Stimulated activated CD8-positive, alpha-beta memory T cell treated with anti-CD3 and anti-CD28 coated beads, Interleukin-12 subunit alpha, Interleukin-12 subunit beta, amount 100 ng/mL, for 1 hour (primary cell): ENCODE results near the gene SKOR2.

ENCODE experiments used
- DNase-seq: peaks from one replicate; pipeline ENCODE4 v3.0.0-alpha.2; 2020; ENCODE audit warnings: low read depth

Gene SKOR2

GRCh38 chr18:47251289-47252120 lies at the start of gene SKOR2:
Gene SKOR2, minus strand, starts transcription at chr18:47251660. Its CDS starts 2,477 bp downstream, at chr18:47249183.
- no peak for DNase-seq

GRCh38 chr18:47296462-47296861 lies 45.0 kb upstream of the SKOR2 start:
- no peak for DNase-seq

GRCh38 chr18:47294801-47295200 lies 43.3 kb upstream of the SKOR2 start:
- no peak for DNase-seq

GRCh38 chr18:47288741-47289140 lies 37.3 kb upstream of the SKOR2 start:
- DNase-seq = no peak

- no peak for DNase-seq
These were observed 36.6 kb upstream of the SKOR2 start for GRCh38 chr18:47287911-47288585.

- DNase-seq = no peak
These were observed 35.4 kb upstream of the SKOR2 start for GRCh38 chr18:47286776-47287410.

GRCh38 chr18:47285456-47285855 lies 34.0 kb upstream of the SKOR2 start:
- DNase-seq = no peak

GRCh38 chr18:47284721-47285395 lies 33.4 kb upstream of the SKOR2 start:
- DNase-seq = no peak

GRCh38 chr18:47283476-47283875 lies 32.0 kb upstream of the SKOR2 start:
- no peak for DNase-seq

- no peak for DNase-seq
These were observed 28.7 kb upstream of the SKOR2 start for GRCh38 chr18:47280121-47280520.

- no peak for DNase-seq
These were observed 23.5 kb upstream of the SKOR2 start for GRCh38 chr18:47274961-47275360.

- DNase-seq = no peak
These were observed 13.7 kb upstream of the SKOR2 start for GRCh38 chr18:47265197-47265596.

- no peak for DNase-seq
These were observed 12.8 kb upstream of the SKOR2 start for GRCh38 chr18:47264308-47264700.

GRCh38 chr18:47263430-47264307 lies 12.2 kb upstream of the SKOR2 start:
- no peak for DNase-seq

- DNase-seq = no peak
These were observed 11.6 kb upstream of the SKOR2 start for GRCh38 chr18:47263150-47263429.

- DNase-seq = no peak
These were observed 11.1 kb upstream of the SKOR2 start for GRCh38 chr18:47262301-47263149.

GRCh38 chr18:47261902-47262300 lies 10.4 kb upstream of the SKOR2 start:
- DNase-seq = no peak

- DNase-seq = no peak
These were observed 9.7 kb upstream of the SKOR2 start for GRCh38 chr18:47260924-47261701.

GRCh38 chr18:47260120-47260923 lies 8.9 kb upstream of the SKOR2 start:
- no peak for DNase-seq
